Karpas-422 (cell line): ENCODE data around the gene FTL. TPM values are rescaled to one million over a fixed set of nuclear protein-coding genes. Genes with fewer than 3 reads are reported as not detected.
A peak's percentile ranks its signal among the peaks of the same experiment; 100 is the strongest.

Experiments used
- DNase-seq: peaks from one replicate; pipeline ENCODE4 v3.0.0-alpha.2; 2015
- H2AFZ ChIP-seq: fragments of 200-600 bp; sonication (generic); 2 replicates; pipeline ENCODE4 v1.6.1; 2014; ENCODE audit warnings: antibody characterized with exemption, low read length, mixed read lengths
- H3K27ac ChIP-seq: fragments of 200-600 bp; sonication (generic); 2 replicates; pipeline ENCODE4 v1.5.1; 2014; ENCODE audit warnings: mild to moderate bottlenecking, low read length, moderate library complexity
- H3K27me3 ChIP-seq: fragments of 200-600 bp; sonication (generic); 2 replicates; pipeline ENCODE4 v1.6.1; 2014; ENCODE audit warnings: low read length, mixed read lengths
- H3K36me3 ChIP-seq: fragments of 200-600 bp; sonication (generic); 2 replicates; pipeline ENCODE4 v1.6.1; 2014; ENCODE audit warnings: low read length, mixed read lengths; ENCODE audit not compliant: insufficient read depth
- H3K4me1 ChIP-seq: fragments of 200-600 bp; sonication (generic); 2 replicates; pipeline ENCODE4 v1.6.1; 2014; ENCODE audit warnings: mild to moderate bottlenecking, low read length, mixed read lengths
- H3K4me2 ChIP-seq: fragments of 200-600 bp; sonication (generic); 2 replicates; pipeline ENCODE4 v1.6.1; 2014; ENCODE audit warnings: low read length, low read depth, mild to moderate bottlenecking; ENCODE audit not compliant: poor library complexity, severe bottlenecking
- H3K4me3 ChIP-seq: fragments of 200-600 bp; sonication (generic); 2 replicates; pipeline ENCODE4 v1.5.1; 2014; ENCODE audit warnings: mild to moderate bottlenecking, antibody characterized with exemption, low read length, mixed read lengths
- H3K79me2 ChIP-seq: fragments of 200-600 bp; sonication (generic); 2 replicates; pipeline ENCODE4 v1.6.1; 2014; ENCODE audit warnings: mild to moderate bottlenecking, low read length, mixed read lengths
- H3K9ac ChIP-seq: fragments of 200-600 bp; sonication (generic); 2 replicates; pipeline ENCODE4 v1.6.0; 2014; ENCODE audit warnings: low read length
- H3K9me2 ChIP-seq: fragments of 200-600 bp; sonication (generic), shearing (Covaris generic); replicated peaks from 2 replicates; pipeline ENCODE4 v1.6.0; 2014; ENCODE audit warnings: mild to moderate bottlenecking, low read length, moderate library complexity; ENCODE audit not compliant: insufficient read depth
- H3K9me3 ChIP-seq: fragments of 300-700, 200-600 bp; sonication (generic); 2 replicates; pipeline ENCODE4 v1.6.1; 2014; ENCODE audit warnings: low read length, mixed read lengths
- H4K20me1 ChIP-seq: fragments of 200-600 bp; sonication (generic); 2 replicates; pipeline ENCODE4 v1.6.1; 2014; ENCODE audit warnings: mild to moderate bottlenecking, antibody characterized with exemption, low read length, low read depth; ENCODE audit not compliant: insufficient read depth
- total RNA-seq: library from RNA; depleted of rRNA; stranded (reverse); fragments of >200 nt; shearing (Covaris generic); gene quantifications from 2 replicates; pipeline ENCODE4 v1.2.3, GENCODE V29; 2014; ENCODE audit warnings: low replicate concordance

FTL gene
- total RNA-seq, 1 experiment from 2014 or later, result 6,638 TPM

DNA sequence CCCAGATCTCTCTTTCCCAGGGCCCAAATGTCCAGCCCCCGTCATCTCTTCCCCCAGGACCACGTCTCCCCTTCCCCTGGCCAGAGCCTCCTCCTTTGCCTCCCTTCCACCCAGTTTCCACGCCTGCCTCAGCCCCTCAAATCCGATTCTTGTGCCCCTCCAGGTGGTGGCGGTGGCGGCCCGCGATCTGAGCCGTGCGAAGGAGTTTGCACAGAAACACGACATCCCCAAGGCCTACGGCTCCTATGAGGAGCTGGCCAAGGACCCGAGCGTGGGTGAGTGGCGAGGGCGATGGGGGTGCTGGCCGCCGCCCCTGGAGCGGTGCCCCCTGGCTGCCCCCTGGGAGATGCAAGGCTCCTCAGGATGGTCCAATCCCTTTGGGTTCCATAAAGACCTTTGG is 30.3 kb upstream of the FTL start:
- H3K36me3 ChIP-seq, result no peaks in the 10 kb centered on the region
- no peak overlapping the region for H3K4me2 ChIP-seq
- no peaks in the 10 kb centered on the region for H3K79me2 ChIP-seq
- peak; percentile 36 for DNase-seq
- no peaks in the 10 kb centered on the region for H3K9me3 ChIP-seq
- no peak overlapping the region for H3K27ac ChIP-seq
- H2AFZ ChIP-seq, result no peak overlapping the region
- H3K9me2 ChIP-seq, result no peaks in the 10 kb centered on the region
- H3K4me1 ChIP-seq, result peaks cover 12% of the 10 kb centered on the region
- no peak overlapping the region for H3K4me3 ChIP-seq
- no peaks in the 10 kb centered on the region for H3K27me3 ChIP-seq
- no peak overlapping the region for H3K9ac ChIP-seq
- H4K20me1 ChIP-seq, result no peaks in the 10 kb centered on the region

- no peak overlapping the region for H3K4me3 ChIP-seq
- no peaks in the 10 kb centered on the region for H3K36me3 ChIP-seq
- peaks cover 12% of the 10 kb centered on the region for H3K4me1 ChIP-seq
- no peaks in the 10 kb centered on the region for H3K27me3 ChIP-seq
- H3K4me2 ChIP-seq, result no peak overlapping the region
- no peak overlapping the region for H2AFZ ChIP-seq
- H3K9me2 ChIP-seq, result no peaks in the 10 kb centered on the region
- no peaks in the 10 kb centered on the region for H3K79me2 ChIP-seq
- no peak overlapping the region for H3K9ac ChIP-seq
- no peak overlapping the region for H3K27ac ChIP-seq
- H4K20me1 ChIP-seq, result no peaks in the 10 kb centered on the region
- DNase-seq, result peak; percentile 25
- H3K9me3 ChIP-seq, result peaks cover 3% of the 10 kb centered on the region; the same call in 1 of the 2 replicates
Observed at GRCh38 chr19:48935864-48936263, 29.2 kb upstream of the FTL start.

GRCh38 chr19:48938256-48938655 is 26.9 kb upstream of the FTL start:
- Histone ChIP-seq H2AFZ (no peak overlapping the region), H3K4me2 (no peak overlapping the region), H3K4me3 (no peak overlapping the region), H3K4me1 (peaks cover 7% of the 10 kb centered on the region), H3K36me3 (no peaks in the 10 kb centered on the region), H3K9ac (no peak overlapping the region), H3K79me2 (no peaks in the 10 kb centered on the region), H3K9me3 (peaks cover 8% of the 10 kb centered on the region), H3K9me2 (no peaks in the 10 kb centered on the region), H3K27ac (no peak overlapping the region), H4K20me1 (no peaks in the 10 kb centered on the region), H3K27me3 (no peaks in the 10 kb centered on the region)
- peak; percentile 39 for DNase-seq

- Histone ChIP-seq H3K36me3 (no peaks in the 10 kb centered on the region), H3K9ac (no peak overlapping the region), H3K27ac (no peak overlapping the region), H3K79me2 (no peaks in the 10 kb centered on the region), H4K20me1 (no peaks in the 10 kb centered on the region), H3K9me3 (peaks cover 8% of the 10 kb centered on the region), H3K4me2 (no peak overlapping the region), H3K9me2 (no peaks in the 10 kb centered on the region), H3K4me3 (no peak overlapping the region), H2AFZ (no peak overlapping the region), H3K27me3 (0 out of 2 replicates have a peak, but pooled peaks cover 2% of the 10 kb centered on the region), H3K4me1 (no peaks in the 10 kb centered on the region)
- DNase-seq, result no peak
Observed at GRCh38 chr19:48940902-48941301, 24.2 kb upstream of the FTL start.

DNA sequence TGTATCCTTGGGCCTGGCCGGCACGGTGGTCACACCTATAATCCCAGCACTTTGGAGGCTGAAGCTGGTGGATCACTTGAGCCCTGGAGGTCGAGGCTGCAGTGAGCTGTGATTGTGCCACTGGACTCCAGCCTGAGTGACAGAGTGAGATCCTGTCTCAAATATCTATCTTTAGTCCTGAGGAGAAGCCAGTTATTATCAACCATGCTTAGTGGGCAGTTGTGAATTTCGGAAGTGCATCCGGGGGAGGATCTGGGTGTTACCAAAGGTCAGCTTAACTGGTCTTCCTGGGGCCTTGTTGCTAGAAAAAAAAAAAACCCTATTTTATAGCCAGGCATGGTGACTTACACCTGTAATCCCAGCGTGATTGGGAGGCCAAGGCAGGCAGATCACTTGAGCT is 22.0 kb upstream of the FTL start:
- Histone ChIP-seq H3K4me2 (no peak overlapping the region), H4K20me1 (no peaks in the 10 kb centered on the region), H3K9ac (no peak overlapping the region), H3K36me3 (no peaks in the 10 kb centered on the region), H3K9me2 (no peaks in the 10 kb centered on the region), H2AFZ (no peak overlapping the region), H3K4me3 (no peak overlapping the region), H3K27me3 (0 out of 2 replicates have a peak, but pooled peaks cover 2% of the 10 kb centered on the region), H3K27ac (no peak overlapping the region), H3K79me2 (no peaks in the 10 kb centered on the region), H3K4me1 (no peaks in the 10 kb centered on the region), H3K9me3 (peaks cover 12% of the 10 kb centered on the region)
- DNase-seq, result no peak

DNA sequence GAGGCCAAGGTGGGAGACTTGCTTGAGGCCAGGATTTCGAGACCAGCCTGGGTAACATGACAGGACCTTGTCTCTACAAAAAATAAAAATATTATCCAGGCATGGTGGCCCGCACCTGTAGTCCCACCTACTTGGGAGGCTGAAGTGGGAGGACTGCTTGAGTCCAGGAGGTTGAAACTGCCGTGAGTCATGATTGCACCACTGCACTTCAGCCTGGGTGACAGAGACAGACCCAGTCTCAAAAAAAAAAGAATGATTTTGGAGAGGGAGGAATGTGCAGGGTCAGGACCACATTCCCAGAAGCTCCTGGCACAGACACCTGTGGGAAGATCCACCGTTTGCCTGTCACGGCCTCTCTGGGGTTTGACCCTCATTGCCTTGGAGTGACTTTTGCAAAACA is 19.7 kb upstream of the FTL start:
- Histone ChIP-seq H3K9me2 (no peaks in the 10 kb centered on the region), H3K27me3 (0 out of 2 replicates have a peak, but pooled peaks cover 2% of the 10 kb centered on the region), H3K36me3 (no peaks in the 10 kb centered on the region), H3K9me3 (peaks cover 12% of the 10 kb centered on the region), H4K20me1 (no peaks in the 10 kb centered on the region), H3K79me2 (no peaks in the 10 kb centered on the region), H3K4me3 (no peak overlapping the region), H2AFZ (no peak overlapping the region), H3K4me2 (no peak overlapping the region), H3K4me1 (no peaks in the 10 kb centered on the region), H3K27ac (no peak overlapping the region), H3K9ac (no peak overlapping the region)
- peak; percentile 33 for DNase-seq

GRCh38 chr19:48945817-48946216 is 19.3 kb upstream of the FTL start:
- H3K27ac ChIP-seq, result no peak overlapping the region
- H3K27me3 ChIP-seq, result 0 out of 2 replicates have a peak, but pooled peaks cover 2% of the 10 kb centered on the region
- no peaks in the 10 kb centered on the region for H3K4me1 ChIP-seq
- H4K20me1 ChIP-seq, result no peaks in the 10 kb centered on the region
- H3K4me3 ChIP-seq, result no peak overlapping the region
- no peak overlapping the region for H3K4me2 ChIP-seq
- H3K36me3 ChIP-seq, result no peaks in the 10 kb centered on the region
- H3K9me2 ChIP-seq, result no peaks in the 10 kb centered on the region
- no peak overlapping the region for H3K9ac ChIP-seq
- H2AFZ ChIP-seq, result no peak overlapping the region
- H3K9me3 ChIP-seq, result peaks cover 10% of the 10 kb centered on the region
- DNase-seq, result peak; percentile 19
- no peaks in the 10 kb centered on the region for H3K79me2 ChIP-seq

DNA sequence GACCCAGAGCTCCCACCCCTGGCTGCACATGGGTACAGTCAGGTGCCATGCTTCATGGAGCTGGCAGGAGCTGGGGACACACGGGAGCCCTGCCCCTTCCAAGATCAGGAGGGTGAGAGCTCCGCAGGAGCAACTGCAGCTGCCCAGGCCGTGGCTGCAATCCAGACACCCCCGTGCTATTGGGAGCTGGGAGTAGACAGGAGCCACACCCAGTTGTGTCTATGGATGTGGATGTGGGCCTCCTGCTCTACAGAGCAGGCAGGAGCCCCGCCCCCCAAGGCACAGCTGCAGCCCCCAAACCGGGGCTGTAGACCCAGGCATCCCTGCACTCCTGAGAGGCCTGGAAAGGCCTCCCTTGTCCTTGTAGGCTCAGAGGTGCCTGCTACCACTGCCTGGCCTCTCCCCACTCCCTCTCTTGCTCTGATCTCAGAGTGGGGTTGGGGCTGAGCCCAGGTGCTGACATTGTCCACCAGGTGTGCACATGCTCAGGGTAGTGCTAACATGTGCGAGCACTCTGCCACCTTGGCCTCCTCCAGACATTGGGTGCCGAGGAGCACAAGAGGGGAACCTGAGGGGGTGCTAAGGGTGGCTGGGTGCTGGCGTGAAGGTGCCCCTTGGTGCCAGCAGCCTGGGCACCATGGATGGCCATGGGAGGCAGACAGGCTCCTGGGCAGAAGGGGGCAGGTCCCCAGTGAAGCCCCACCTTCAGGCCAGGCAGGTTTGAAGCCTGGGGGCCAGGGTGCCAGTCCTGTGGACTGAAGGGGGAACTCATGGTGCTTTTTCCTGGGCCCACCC is 18.4 kb upstream of the FTL start:
- DNase-seq, result peak; percentile 40
- Histone ChIP-seq H3K9ac (no peak overlapping the region), H3K4me2 (no peak overlapping the region), H4K20me1 (no peaks in the 10 kb centered on the region), H2AFZ (no peak overlapping the region), H3K36me3 (no peaks in the 10 kb centered on the region), H3K4me3 (no peak overlapping the region), H3K79me2 (no peaks in the 10 kb centered on the region), H3K9me2 (no peaks in the 10 kb centered on the region), H3K27ac (no peak overlapping the region), H3K4me1 (no peaks in the 10 kb centered on the region), H3K27me3 (0 out of 2 replicates have a peak, but pooled peaks cover 2% of the 10 kb centered on the region), H3K9me3 (peaks cover 4% of the 10 kb centered on the region; the same call in 1 of the 2 replicates)
